A549 (cell line): ENCODE results near the gene SMG9. TPM values are rescaled to one million over a fixed set of nuclear protein-coding genes. Genes with fewer than 3 reads are reported as not detected.

Experiments
- ATAC-seq, 2 experiments: fragments of 200-7000 bp in 1 of 2; fragments of >200 bp in 1 of 2; cut with Nextera tagmentation in 1 of 2; cut with Tn5 transposase in 1 of 2; 3 replicates each; pipeline versions ENCODE4 v1.8.0 to v1.9.1; 2018 to 2020; ENCODE audit warnings: mild to moderate bottlenecking in 1 of 2, moderate library complexity in 1 of 2
- CTCF ChIA-PET: fragments of 300-600 bp; sonication (Branson Sonifier 250); formaldehyde crosslinking; extraction: SDS; loops from one replicate; lab custom pipeline; 2021; ENCODE audit warnings: antibody characterized with exemption, inconsistent platforms; lab: Yijun Ruan, JAX
- POLR2A ChIA-PET: fragments of 350-600 bp; formaldehyde crosslinking; extraction: SDS; loops from one replicate; lab custom pipeline; 2021; ENCODE audit warnings: antibody characterized with exemption, inconsistent platforms; lab: Yijun Ruan, JAX
- DNase-seq, 2 experiments: peaks; one replicate each; pipeline versions ENCODE4 v3.0.0 to v3.0.0-alpha.2; 2011 to 2016; ENCODE audit warnings: low read depth in 1 of 2, low spot score in 1 of 2
- FAIRE-seq: peaks from 2 replicates; lab custom pipeline; 2011; peaks lifted over from hg19 to GRCh38; lab: Jason Lieb, UNC
- H3K27ac ChIP-seq, 2 experiments: fragments of >200 bp; sonication (Bioruptor Twin); formaldehyde crosslinking; 3 replicates each; pipeline ENCODE4 v1.5.1; 2016 to 2017
- H3K4me1 ChIP-seq: fragments of >200 bp; sonication (Bioruptor Twin); formaldehyde crosslinking; 3 replicates; pipeline ENCODE4 v1.6.1; 2016
- H3K4me2 ChIP-seq: fragments of >200 bp; sonication (Bioruptor Twin); formaldehyde crosslinking; 3 replicates; pipeline ENCODE4 v1.6.1; 2016
- H3K4me3 ChIP-seq: fragments of >200 bp; sonication (Bioruptor Twin); formaldehyde crosslinking; 3 replicates; pipeline ENCODE4 v1.5.1; 2016
- H3K9me3 ChIP-seq: fragments of >200 bp; sonication (Bioruptor Twin); formaldehyde crosslinking; 3 replicates; pipeline ENCODE4 v1.6.1; 2016
- CEBPB ChIP-seq, 2 experiments: fragments of >200 bp in 1 of 2; sonication (Bioruptor Twin) in 1 of 2; formaldehyde crosslinking in 1 of 2; IDR thresholded peaks; 2 replicates each; pipeline ENCODE4 v1.6.1; 2012 to 2016
- EHF ChIP-seq: fragments of 250-450 bp; sonication (Bioruptor Pico); IDR thresholded peaks from 2 replicates; pipeline ENCODE4 v1.5.0; 2020; ENCODE audit warnings: mild to moderate bottlenecking
- FOSB ChIP-seq: fragments of 250-450 bp; sonication (Bioruptor Pico); IDR thresholded peaks from 2 replicates; pipeline ENCODE4 v1.5.0; 2020; ENCODE audit warnings: mild to moderate bottlenecking, moderate library complexity
- FOSL2 ChIP-seq, 2 experiments: fragments of 450-650 bp in 1 of 2; fragments of >200 bp in 1 of 2; sonication (Bioruptor Twin) in 1 of 2; formaldehyde crosslinking; IDR thresholded peaks; 2 replicates each; pipeline versions ENCODE4 v1.5.0 to v1.6.1; 2016 to 2020; ENCODE audit warnings: mild to moderate bottlenecking in 1 of 2, moderate library complexity in 1 of 2
- FOXS1 ChIP-seq: fragments of 250-450 bp; sonication (Bioruptor Pico); IDR thresholded peaks from 2 replicates; pipeline ENCODE4 v1.5.0; 2020; ENCODE audit warnings: mild to moderate bottlenecking, moderate library complexity
- GATA3 ChIP-seq: IDR thresholded peaks from 2 replicates; pipeline ENCODE4 v1.6.1; 2012; ENCODE audit warnings: borderline replicate concordance
- HOXA7 ChIP-seq: fragments of 250-450 bp; sonication (Bioruptor Pico); IDR thresholded peaks from 2 replicates; pipeline ENCODE4 v1.5.0; 2020; ENCODE audit warnings: mild to moderate bottlenecking, moderate library complexity
- HOXB5 ChIP-seq: fragments of 250-450 bp; sonication (Bioruptor Pico); IDR thresholded peaks from 2 replicates; pipeline ENCODE4 v1.5.0; 2020; ENCODE audit warnings: mild to moderate bottlenecking, moderate library complexity
- KDM5A ChIP-seq: fragments of 200-600 bp; sonication (generic); IDR thresholded peaks from 2 replicates; pipeline ENCODE4 v1.6.1; 2016; ENCODE audit warnings: antibody characterized with exemption, mild to moderate bottlenecking
- NPAS2 ChIP-seq: fragments of 250-450 bp; sonication (Bioruptor Pico); IDR thresholded peaks from 2 replicates; pipeline ENCODE4 v1.8.0; 2022; ENCODE audit warnings: mild to moderate bottlenecking, moderate library complexity, borderline replicate concordance
- NR3C1 ChIP-seq: fragments of >200 bp; sonication (Bioruptor Twin); formaldehyde crosslinking; IDR thresholded peaks from 3 replicates; pipeline ENCODE4 v1.6.1; 2017
- PHF8 ChIP-seq: fragments of 200-600 bp; sonication (generic); IDR thresholded peaks from 2 replicates; pipeline ENCODE4 v1.6.1; 2016; ENCODE audit warnings: low read depth, mild to moderate bottlenecking, antibody characterized with exemption, moderate library complexity, borderline replicate concordance
- POLR2A ChIP-seq: IDR thresholded peaks from 2 replicates; pipeline ENCODE4 v1.6.1; 2012; ENCODE audit warnings: mild to moderate bottlenecking, low read length
- POLR2AphosphoS2 ChIP-seq: conservative IDR thresholded peaks from 2 replicates; pipeline ENCODE4 v1.6.1; 2012; ENCODE audit warnings: low read length, improper control_type of control experiment, inconsistent platforms
- SMC3 ChIP-seq: fragments of >200 bp; sonication (Bioruptor Twin); formaldehyde crosslinking; IDR thresholded peaks from 3 replicates; pipeline ENCODE4 v1.6.1; 2018; ENCODE audit warnings: inconsistent platforms
- TFCP2L1 ChIP-seq: fragments of 250-450 bp; sonication (Bioruptor Pico); IDR thresholded peaks from 2 replicates; pipeline ENCODE4 v1.5.0; 2021; ENCODE audit warnings: mild to moderate bottlenecking
- ZC3H11A ChIP-seq: fragments of 450-650 bp; IDR thresholded peaks from 2 replicates; pipeline ENCODE4 v1.6.1; 2014; ENCODE audit warnings: antibody characterized with exemption, mild to moderate bottlenecking
- ZNF302 ChIP-seq: fragments of 250-450 bp; sonication (Bioruptor Pico); IDR thresholded peaks from 2 replicates; pipeline ENCODE4 v1.9.0; 2021; ENCODE audit warnings: inconsistent platforms, mild to moderate bottlenecking, moderate library complexity
- WGBS: methylation state at CpG from one replicate; pipeline ENCODE4 v1.1.6; 2017; ENCODE audit errors: missing lambda C conversion rate; 5-methylcytosine and 5-hydroxymethylcytosine counted together
- polyA plus RNA-seq, 4 experiments: library from polyadenylated mRNA; depleted of rRNA in 3 of 4; stranded (reverse); fragments of >200 nt; fragmentation: RNase III in 1 of 4; extraction: RNeasy Plus Mini Kit Qiagen cat#74134 plus additional on column Dnase treatment in 1 of 4; gene quantifications; 2 replicates in 3 of 4; 3 replicates in 1 of 4; pipeline ENCODE4 v1.2.3, GENCODE V29; 2011 to 2017
- TF ChIP-seq, protein P1 (sequence below): fragments of 250-450 bp; sonication (Bioruptor Pico); IDR thresholded peaks from 2 replicates; pipeline ENCODE4 v1.5.0; 2020; ENCODE audit warnings: low read depth, mild to moderate bottlenecking, moderate library complexity
- TF ChIP-seq, protein P2 (sequence below): fragments of 150-350 bp; IDR thresholded peaks from 2 replicates; pipeline ENCODE4 v1.6.1; 2014; ENCODE audit warnings: low read depth, mild to moderate bottlenecking, low read length
- TF ChIP-seq, protein P3 (sequence below): fragments of >200 bp; sonication (Bioruptor Twin); formaldehyde crosslinking; IDR thresholded peaks from 2 replicates; pipeline ENCODE4 v1.6.1; 2016

Gene SMG9
- polyA plus RNA-seq, 2 of the 4 experiments (the other 2 are of a cell fraction): 14.2 to 44.2 TPM

DNA sequence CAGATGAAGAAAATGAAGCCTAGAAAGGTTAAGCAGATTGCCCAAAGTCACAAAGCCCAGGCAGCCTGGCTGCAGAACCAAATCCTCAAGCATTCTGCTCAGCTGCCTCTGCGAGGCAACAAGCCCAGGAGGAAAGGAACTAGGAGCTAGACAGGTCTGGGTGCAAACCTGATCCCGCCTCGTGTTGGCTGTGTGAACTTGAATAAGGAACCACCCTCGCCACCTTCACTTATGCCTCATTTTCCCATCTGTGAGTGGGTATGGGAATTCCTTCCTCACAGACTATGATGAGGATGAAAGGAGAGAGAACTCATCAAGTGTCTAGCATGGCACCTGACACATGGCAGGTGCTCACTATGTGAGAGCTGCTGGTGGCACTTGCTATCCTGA, 6.6 kb downstream of the SMG9 start (continued):
- no peak for TF ChIP-seq HOXA7

DNA sequence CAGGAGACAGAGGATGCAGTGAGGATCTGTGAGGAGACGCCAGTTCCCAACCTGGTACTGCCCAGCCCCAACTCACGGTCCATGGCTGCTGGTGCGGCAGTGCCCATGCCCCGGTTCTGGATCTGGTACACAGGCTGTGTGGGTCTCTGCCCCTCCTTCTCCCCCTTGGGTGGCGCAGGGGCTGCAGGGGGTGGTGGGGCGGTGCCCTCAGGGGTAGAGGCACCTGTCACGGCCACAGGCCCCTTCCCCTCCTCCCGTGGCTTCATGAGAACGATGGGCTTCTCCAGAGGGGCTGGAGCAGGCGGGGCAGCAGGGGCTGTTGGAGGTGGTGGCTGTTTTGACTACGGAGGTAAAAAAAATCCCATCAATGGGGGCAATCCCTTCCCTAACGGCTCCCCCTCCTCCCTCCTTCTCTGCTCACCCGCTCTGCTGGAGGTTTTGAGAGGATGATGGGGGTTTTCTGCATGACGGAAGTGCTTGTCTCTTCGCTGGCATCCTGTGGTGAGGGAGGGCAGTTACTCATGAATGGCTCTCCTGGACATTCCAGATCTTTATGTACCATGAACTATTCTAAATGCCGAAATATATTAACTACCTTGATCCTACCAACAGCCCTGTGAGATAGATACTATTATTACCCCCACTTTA, 7.1 kb downstream of the SMG9 start:
- ATAC-seq: 0 out of 6 replicates have a peak, but pooled peaks of 1 of the 2 experiments have one; percentile 26
- DNase-seq: no peak
- CTCF ChIA-PET: interaction anchor here (1.0 to 19.0 kb wide), 7 partner anchors 14 to 52 kb away, joined by 3 to 340 read pairs (median 48); partner anchors contain the start of genes KCNN4 and SMG9
- H3K4me3 ChIP-seq: no peak overlapping the region
- TF ChIP-seq, protein P1, sequence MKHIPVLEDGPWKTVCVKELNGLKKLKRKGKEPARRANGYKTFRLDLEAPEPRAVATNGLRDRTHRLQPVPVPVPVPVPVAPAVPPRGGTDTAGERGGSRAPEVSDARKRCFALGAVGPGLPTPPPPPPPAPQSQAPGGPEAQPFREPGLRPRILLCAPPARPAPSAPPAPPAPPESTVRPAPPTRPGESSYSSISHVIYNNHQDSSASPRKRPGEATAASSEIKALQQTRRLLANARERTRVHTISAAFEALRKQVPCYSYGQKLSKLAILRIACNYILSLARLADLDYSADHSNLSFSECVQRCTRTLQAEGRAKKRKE (CRISPR knock-in tag): no peak
- TF ChIP-seq HOXB5 (CRISPR knock-in tag) (no peak), POLR2AphosphoS2 (no peak), NR3C1 (no peak), EHF (CRISPR knock-in tag) (no peak), CEBPB (IDR thresholded peaks at IDR 0.05) (no peak), FOSL2 (IDR thresholded peaks at IDR 0.05) (no peak), FOSL2 (CRISPR knock-in tag; IDR thresholded peaks at IDR 0.05) (no peak), ZNF302 (CRISPR knock-in tag) (no peak), KDM5A (no peak), PHF8 (no peak), FOXS1 (CRISPR knock-in tag) (no peak), POLR2A (no peak), FOSB (CRISPR knock-in tag) (no peak), GATA3 (no peak)
- TF ChIP-seq, protein P2, sequence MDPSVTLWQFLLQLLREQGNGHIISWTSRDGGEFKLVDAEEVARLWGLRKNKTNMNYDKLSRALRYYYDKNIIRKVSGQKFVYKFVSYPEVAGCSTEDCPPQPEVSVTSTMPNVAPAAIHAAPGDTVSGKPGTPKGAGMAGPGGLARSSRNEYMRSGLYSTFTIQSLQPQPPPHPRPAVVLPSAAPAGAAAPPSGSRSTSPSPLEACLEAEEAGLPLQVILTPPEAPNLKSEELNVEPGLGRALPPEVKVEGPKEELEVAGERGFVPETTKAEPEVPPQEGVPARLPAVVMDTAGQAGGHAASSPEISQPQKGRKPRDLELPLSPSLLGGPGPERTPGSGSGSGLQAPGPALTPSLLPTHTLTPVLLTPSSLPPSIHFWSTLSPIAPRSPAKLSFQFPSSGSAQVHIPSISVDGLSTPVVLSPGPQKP: no peak
- TF ChIP-seq, all 56 proteins: peak for 0
- FAIRE-seq: no peak
- Histone ChIP-seq H3K27ac (no peak overlapping the region), H3K4me1 (peaks cover 13% of the 10 kb centered on the region), H3K4me2 (no peak overlapping the region), H3K9me3 (no peaks in the 10 kb centered on the region)
- WGBS: 92% methylated on average over 16 of the region's 16 CpGs
- POLR2A ChIA-PET: no interaction called here

DNA sequence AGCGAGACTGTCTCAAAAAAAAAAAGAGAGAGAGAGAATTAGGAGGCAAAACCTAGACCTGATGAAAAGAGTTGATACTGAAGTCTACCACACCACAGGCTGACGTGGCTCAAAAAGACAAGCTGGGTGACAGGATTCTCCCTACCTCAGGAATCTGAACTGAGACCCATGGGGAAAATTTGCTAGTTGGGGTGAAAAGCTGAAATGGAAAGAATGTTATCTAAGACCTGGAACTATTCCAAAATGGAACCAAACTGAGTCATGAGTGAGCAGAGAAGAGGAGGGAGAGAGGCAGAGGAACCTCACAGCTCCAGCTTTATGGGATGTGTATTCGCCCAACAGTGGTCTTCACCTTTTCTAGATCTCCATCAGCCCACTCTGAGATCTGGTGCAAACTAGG, 11.7 kb downstream of the SMG9 start:
- no peak for DNase-seq
- ChIA-PET CTCF (interaction anchor here (0.6 to 19.0 kb wide), 11 partner anchors 9 to 296 kb away, joined by 3 to 340 read pairs (median 4); partner anchors contain the start of gene SMG9), POLR2A (interaction anchor here (3.9 kb wide), 1 partner anchor 75 kb away, joined by 9 read pairs; no protein-coding TSS in a partner anchor)
- TF ChIP-seq KDM5A (no peak), NPAS2 (CRISPR knock-in tag) (no peak), SMC3 (no peak), NR3C1 (no peak), POLR2A (no peak), HOXA7 (no peak), ZC3H11A (no peak), TFCP2L1 (CRISPR knock-in tag) (no peak)
- TF ChIP-seq, protein P3, sequence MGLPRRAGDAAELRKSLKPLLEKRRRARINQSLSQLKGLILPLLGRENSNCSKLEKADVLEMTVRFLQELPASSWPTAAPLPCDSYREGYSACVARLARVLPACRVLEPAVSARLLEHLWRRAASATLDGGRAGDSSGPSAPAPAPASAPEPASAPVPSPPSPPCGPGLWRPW: no peak
- H3K4me1 ChIP-seq: peaks cover 27% of the 10 kb centered on the region
- no peak overlapping the region for H3K27ac ChIP-seq
- no peak overlapping the region for H3K4me3 ChIP-seq
- FAIRE-seq: no peak
- 92% methylated on average over 3 of the region's 3 CpGs for WGBS
- ATAC-seq: no peak
- H3K4me2 ChIP-seq: no peak overlapping the region
- no peaks in the 10 kb centered on the region for H3K9me3 ChIP-seq
